SU-DHL-6 (cell line): ENCODE results near the gene NDUFB11.

Source experiments
- H2AFZ ChIP-seq: fragments of 200-600 bp; sonication (generic); 2 replicates; pipeline ENCODE4 v1.6.1; 2014; ENCODE audit warnings: low read depth, mild to moderate bottlenecking, moderate library complexity, mixed read lengths, antibody characterized with exemption, low read length; ENCODE audit not compliant: severe bottlenecking
- H3F3A ChIP-seq: fragments of 200-600 bp; shearing (Covaris generic); 2 replicates; pipeline ENCODE4 v1.6.0; 2016; ENCODE audit warnings: antibody characterized with exemption, mild to moderate bottlenecking; ENCODE audit not compliant: insufficient read depth
- H3K27ac ChIP-seq: fragments of 200-600 bp; sonication (generic); 2 replicates; pipeline ENCODE4 v1.5.1; 2016; ENCODE audit warnings: low read depth, mild to moderate bottlenecking, low read length, moderate library complexity, mixed read lengths
- H3K27me3 ChIP-seq: fragments of 200-600 bp; sonication (generic), shearing (Covaris generic); 2 replicates; pipeline ENCODE4 v1.6.0; 2014; ENCODE audit warnings: mild to moderate bottlenecking, low read length
- H3K36me3 ChIP-seq: fragments of 200-600 bp; sonication (generic); 2 replicates; pipeline ENCODE4 v1.6.1; 2014; ENCODE audit warnings: mild to moderate bottlenecking, low read length, mixed read lengths
- H3K4me2 ChIP-seq: fragments of 300-600, 200-600 bp; shearing (Covaris generic), sonication (generic); 2 replicates; pipeline ENCODE4 v1.6.0; 2014; ENCODE audit warnings: low read length, low read depth, mild to moderate bottlenecking; ENCODE audit not compliant: poor library complexity, severe bottlenecking
- H3K4me3 ChIP-seq: fragments of 200-600 bp; sonication (generic); 2 replicates; pipeline ENCODE4 v1.5.1; 2014; ENCODE audit warnings: antibody characterized with exemption, low read length, mild to moderate bottlenecking, mixed read lengths; ENCODE audit not compliant: insufficient read depth, poor library complexity, severe bottlenecking
- H3K79me2 ChIP-seq: fragments of 200-600 bp; sonication (generic); 2 replicates; pipeline ENCODE4 v1.6.1; 2014; ENCODE audit warnings: mild to moderate bottlenecking, low read length, moderate library complexity; ENCODE audit not compliant: insufficient read depth
- H3K9ac ChIP-seq: fragments of 200-600 bp; sonication (generic); 2 replicates; pipeline ENCODE4 v1.7.0; 2014; ENCODE audit warnings: mild to moderate bottlenecking, low read length
- H3K9me2 ChIP-seq: fragments of 200-600 bp; sonication (generic); replicated peaks from 2 replicates; pipeline ENCODE4 v1.6.1; 2014; ENCODE audit warnings: low read length; ENCODE audit not compliant: insufficient read depth
- H3K9me3 ChIP-seq: fragments of 200-600 bp; sonication (generic); 2 replicates; pipeline ENCODE4 v1.6.1; 2014; ENCODE audit warnings: low read length, mixed read lengths; ENCODE audit not compliant: insufficient read depth
- H4K20me1 ChIP-seq: fragments of 200-600 bp; sonication (generic); 2 replicates; pipeline ENCODE4 v1.6.1; 2014; ENCODE audit warnings: low read depth, mild to moderate bottlenecking, antibody characterized with exemption, low read length, moderate library complexity, mixed read lengths
- EZH2phosphoT487 ChIP-seq: fragments of 200-600 bp; sonication (generic), shearing (Covaris generic); conservative IDR thresholded peaks from 2 replicates; pipeline ENCODE4 v1.6.1; 2018; ENCODE audit warnings: mild to moderate bottlenecking, antibody characterized with exemption, low read length, moderate library complexity, mixed read lengths
- TF ChIP-seq, protein P1 (sequence below): fragments of 200-600 bp; sonication (generic); IDR thresholded peaks from one replicate; pipeline ENCODE4 v1.5.1; 2017; ENCODE audit warnings: antibody characterized with exemption, mild to moderate bottlenecking, low read length, moderate library complexity; ENCODE audit not compliant: insufficient read depth, poor library complexity, severe bottlenecking

NDUFB11 gene

DNA sequence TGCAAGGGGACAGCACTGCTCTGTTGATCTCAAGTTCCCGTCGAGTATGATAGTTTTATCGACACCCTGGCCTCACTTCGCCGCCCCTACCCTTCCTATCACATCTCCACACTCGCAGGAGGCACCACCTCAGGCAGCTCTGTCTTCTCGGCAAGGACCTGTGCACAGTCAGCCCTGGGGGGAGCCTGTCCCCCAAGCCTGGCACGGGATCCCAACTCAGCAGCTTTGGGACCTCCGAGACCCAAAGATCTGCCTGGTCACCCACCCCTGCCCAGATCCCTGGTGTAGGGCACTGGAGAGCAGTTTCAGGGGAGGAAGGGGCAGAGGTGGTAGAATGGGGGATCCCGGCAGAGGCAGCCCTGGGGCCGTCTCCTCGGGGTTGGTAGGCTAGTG lies 31.1 kb upstream of the NDUFB11 start:
- TF ChIP-seq EZH2phosphoT487, result no peak
- TF ChIP-seq, protein P1, sequence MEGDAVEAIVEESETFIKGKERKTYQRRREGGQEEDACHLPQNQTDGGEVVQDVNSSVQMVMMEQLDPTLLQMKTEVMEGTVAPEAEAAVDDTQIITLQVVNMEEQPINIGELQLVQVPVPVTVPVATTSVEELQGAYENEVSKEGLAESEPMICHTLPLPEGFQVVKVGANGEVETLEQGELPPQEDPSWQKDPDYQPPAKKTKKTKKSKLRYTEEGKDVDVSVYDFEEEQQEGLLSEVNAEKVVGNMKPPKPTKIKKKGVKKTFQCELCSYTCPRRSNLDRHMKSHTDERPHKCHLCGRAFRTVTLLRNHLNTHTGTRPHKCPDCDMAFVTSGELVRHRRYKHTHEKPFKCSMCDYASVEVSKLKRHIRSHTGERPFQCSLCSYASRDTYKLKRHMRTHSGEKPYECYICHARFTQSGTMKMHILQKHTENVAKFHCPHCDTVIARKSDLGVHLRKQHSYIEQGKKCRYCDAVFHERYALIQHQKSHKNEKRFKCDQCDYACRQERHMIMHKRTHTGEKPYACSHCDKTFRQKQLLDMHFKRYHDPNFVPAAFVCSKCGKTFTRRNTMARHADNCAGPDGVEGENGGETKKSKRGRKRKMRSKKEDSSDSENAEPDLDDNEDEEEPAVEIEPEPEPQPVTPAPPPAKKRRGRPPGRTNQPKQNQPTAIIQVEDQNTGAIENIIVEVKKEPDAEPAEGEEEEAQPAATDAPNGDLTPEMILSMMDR, result no peak
- Histone ChIP-seq H2AFZ (no peak overlapping the region), H3K4me2 (no peak overlapping the region), H3K36me3 (no peaks in the 10 kb centered on the region), H4K20me1 (no peaks in the 10 kb centered on the region), H3K27me3 (no peaks in the 10 kb centered on the region), H3K27ac (no peak overlapping the region), H3K4me3 (no peak overlapping the region), H3K9me2 (no peaks in the 10 kb centered on the region), H3K79me2 (no peaks in the 10 kb centered on the region), H3F3A (no peaks in the 10 kb centered on the region), H3K9me3 (no peaks in the 10 kb centered on the region), H3K9ac (no peak overlapping the region)

DNA sequence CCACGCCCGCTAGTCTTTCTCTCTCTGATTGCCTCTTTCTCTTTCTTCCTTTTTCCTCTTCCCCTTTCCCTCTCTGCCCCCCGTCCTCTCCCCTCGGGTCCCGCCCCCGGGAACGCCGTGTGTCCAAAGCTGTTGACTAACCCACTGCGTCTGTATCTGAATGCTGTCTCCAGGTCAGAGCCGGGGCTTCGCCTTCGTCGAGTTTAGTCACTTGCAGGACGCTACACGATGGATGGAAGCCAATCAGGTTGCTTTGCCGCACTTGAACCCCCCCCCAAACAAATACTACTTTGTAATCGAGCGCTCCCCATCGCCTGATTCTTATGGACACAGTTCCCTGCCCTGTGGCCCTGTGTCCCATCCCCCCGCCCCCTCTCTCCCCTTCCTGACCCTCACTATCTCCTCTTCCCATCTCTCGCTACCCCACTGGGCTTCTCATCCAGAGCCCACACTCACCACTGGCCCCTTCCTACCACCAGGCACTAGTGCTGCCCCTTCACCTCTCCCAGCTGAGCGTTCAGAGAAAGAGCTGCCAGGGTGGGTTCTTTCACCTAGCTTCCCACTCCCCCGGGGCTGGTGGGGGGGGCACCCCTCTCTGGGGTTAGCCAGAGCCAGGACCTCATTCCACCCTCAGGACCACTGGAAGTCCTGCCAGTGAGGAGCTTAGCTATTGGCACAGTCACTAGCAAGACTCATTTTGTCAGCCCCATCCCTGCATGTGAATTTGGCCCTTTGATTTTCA lies 30.5 kb upstream of the NDUFB11 start:
- no peaks in the 10 kb centered on the region for H3K79me2 ChIP-seq
- no peaks in the 10 kb centered on the region for H3K36me3 ChIP-seq
- no peaks in the 10 kb centered on the region for H4K20me1 ChIP-seq
- no peak overlapping the region for H3K4me3 ChIP-seq
- H3K9me2 ChIP-seq, result no peaks in the 10 kb centered on the region
- TF ChIP-seq EZH2phosphoT487, result no peak
- TF ChIP-seq, protein P1, result no peak
- no peaks in the 10 kb centered on the region for H3F3A ChIP-seq
- H2AFZ ChIP-seq, result no peak overlapping the region
- no peak overlapping the region for H3K4me2 ChIP-seq
- no peak overlapping the region for H3K27ac ChIP-seq
- H3K9me3 ChIP-seq, result no peaks in the 10 kb centered on the region
- no peaks in the 10 kb centered on the region for H3K27me3 ChIP-seq
- H3K9ac ChIP-seq, result no peak overlapping the region

DNA sequence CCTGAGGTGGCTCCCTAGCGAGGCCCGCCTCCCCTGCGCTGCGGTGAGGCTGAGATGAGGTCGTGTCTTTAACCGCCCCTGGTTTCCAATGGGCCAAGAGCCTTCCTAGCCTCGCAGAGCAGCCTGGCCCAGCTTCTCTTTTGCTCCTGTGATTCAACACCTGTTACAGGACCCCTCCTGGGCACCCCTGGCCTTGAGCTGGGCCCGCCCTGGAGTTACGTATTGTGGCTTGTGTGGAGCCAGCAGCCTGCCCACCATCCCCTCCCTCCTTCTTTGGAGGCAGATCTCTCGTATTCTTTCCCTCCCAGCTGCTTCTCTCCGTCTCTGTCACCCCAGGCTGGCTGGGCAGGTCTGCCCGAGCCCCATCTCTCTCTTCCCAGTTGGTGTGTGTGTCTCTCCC lies 29.9 kb upstream of the NDUFB11 start:
- H4K20me1 ChIP-seq, result no peaks in the 10 kb centered on the region
- H3K36me3 ChIP-seq, result no peaks in the 10 kb centered on the region
- no peak overlapping the region for H2AFZ ChIP-seq
- no peaks in the 10 kb centered on the region for H3K79me2 ChIP-seq
- H3F3A ChIP-seq, result no peaks in the 10 kb centered on the region
- no peaks in the 10 kb centered on the region for H3K27me3 ChIP-seq
- no peak overlapping the region for H3K4me3 ChIP-seq
- H3K4me2 ChIP-seq, result no peak overlapping the region
- H3K9me2 ChIP-seq, result no peaks in the 10 kb centered on the region
- TF ChIP-seq, protein P1, result no peak
- TF ChIP-seq EZH2phosphoT487, result no peak
- no peak overlapping the region for H3K9ac ChIP-seq
- H3K27ac ChIP-seq, result no peak overlapping the region
- no peaks in the 10 kb centered on the region for H3K9me3 ChIP-seq
